Sigmoid colon (tissue), 4 donors: Measurements from ENCODE around the gene ITGA2.

Source experiments
- EP300 ChIP-seq, 4 donors: sonication (generic); formaldehyde crosslinking; IDR thresholded peaks; one replicate each; pipeline ENCODE4 v1.6.1; 2017; ENCODE audit warnings: antibody characterized with exemption in 4 of 4
- POLR2A ChIP-seq, 2 donors: fragments of 450-650 bp; IDR thresholded peaks; one replicate each; pipeline ENCODE4 v1.6.1; 2016; ENCODE audit warnings: antibody characterized with exemption in 2 of 2, mild to moderate bottlenecking in 2 of 2, moderate library complexity in 2 of 2
- TF ChIP-seq, protein P1 (sequence below), 4 experiments: fragments of 450-650 bp in 3 of 4; fragments of 200-600 bp in 1 of 4; IDR thresholded peaks; one replicate each; pipeline ENCODE4 v1.5.1; 2016 to 2019; ENCODE audit warnings: antibody characterized with exemption in 4 of 4, mild to moderate bottlenecking in 3 of 4, moderate library complexity in 2 of 4

GRCh38 chr5:52988335-52989024 is 672 bp upstream of the ITGA2 start:
- TF ChIP-seq, protein P1, sequence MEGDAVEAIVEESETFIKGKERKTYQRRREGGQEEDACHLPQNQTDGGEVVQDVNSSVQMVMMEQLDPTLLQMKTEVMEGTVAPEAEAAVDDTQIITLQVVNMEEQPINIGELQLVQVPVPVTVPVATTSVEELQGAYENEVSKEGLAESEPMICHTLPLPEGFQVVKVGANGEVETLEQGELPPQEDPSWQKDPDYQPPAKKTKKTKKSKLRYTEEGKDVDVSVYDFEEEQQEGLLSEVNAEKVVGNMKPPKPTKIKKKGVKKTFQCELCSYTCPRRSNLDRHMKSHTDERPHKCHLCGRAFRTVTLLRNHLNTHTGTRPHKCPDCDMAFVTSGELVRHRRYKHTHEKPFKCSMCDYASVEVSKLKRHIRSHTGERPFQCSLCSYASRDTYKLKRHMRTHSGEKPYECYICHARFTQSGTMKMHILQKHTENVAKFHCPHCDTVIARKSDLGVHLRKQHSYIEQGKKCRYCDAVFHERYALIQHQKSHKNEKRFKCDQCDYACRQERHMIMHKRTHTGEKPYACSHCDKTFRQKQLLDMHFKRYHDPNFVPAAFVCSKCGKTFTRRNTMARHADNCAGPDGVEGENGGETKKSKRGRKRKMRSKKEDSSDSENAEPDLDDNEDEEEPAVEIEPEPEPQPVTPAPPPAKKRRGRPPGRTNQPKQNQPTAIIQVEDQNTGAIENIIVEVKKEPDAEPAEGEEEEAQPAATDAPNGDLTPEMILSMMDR (IDR thresholded peaks at IDR 0.05) = no peak
- no peak for TF ChIP-seq POLR2A (IDR thresholded peaks at IDR 0.05)
- no peak for TF ChIP-seq EP300 (IDR thresholded peaks at IDR 0.05)
